ENCODE measurements around the gene ZNF280B. TPM values are rescaled to one million over a fixed set of nuclear protein-coding genes. Genes with fewer than 3 reads are reported as not detected.
"Not testable (repeated sequence)": the region's sequence is repeated elsewhere in the genome, so short reads cannot be mapped to it uniquely, and the experiment has no call there.

Gene ZNF280B
- total RNA-seq, 1 donor from 2014 or later = 1.9 TPM

- no peak for DNase-seq (ENCODE audit: low read depth)
These were observed 26.3 kb upstream of the ZNF280B start for GRCh38 chr22:22534604-22535415.

GRCh38 chr22:22533863-22534262 lies 25.3 kb upstream of the ZNF280B start:
- no peak for DNase-seq (ENCODE audit: low read depth)

GRCh38 chr22:22533417-22533816 lies 24.9 kb upstream of the ZNF280B start:
- no peak for DNase-seq (ENCODE audit: low read depth)

- not testable (repeated sequence) for DNase-seq (ENCODE audit: low read depth)
These were observed 24.1 kb upstream of the ZNF280B start for GRCh38 chr22:22532547-22533071.

- no peak for DNase-seq (ENCODE audit: low read depth)
These were observed 23.4 kb upstream of the ZNF280B start for GRCh38 chr22:22531770-22532546.

- DNase-seq (ENCODE audit: low read depth) = no peak
These were observed 20.2 kb upstream of the ZNF280B start for GRCh38 chr22:22528780-22529179.

- no peak for DNase-seq (ENCODE audit: low read depth)
These were observed 18.8 kb upstream of the ZNF280B start for GRCh38 chr22:22527312-22527711.

- DNase-seq (ENCODE audit: low read depth) = no peak
These were observed 17.8 kb upstream of the ZNF280B start for GRCh38 chr22:22526125-22526912.

- no peak for DNase-seq (ENCODE audit: low read depth)
These were observed 15.0 kb upstream of the ZNF280B start for GRCh38 chr22:22523494-22523893.

- no peak for DNase-seq (ENCODE audit: low read depth)
These were observed 13.1 kb upstream of the ZNF280B start for GRCh38 chr22:22521631-22522030.

GRCh38 chr22:22520667-22521602 lies 12.4 kb upstream of the ZNF280B start:
- no peak for DNase-seq (ENCODE audit: low read depth)

- no peak for DNase-seq (ENCODE audit: low read depth)
These were observed 11.6 kb upstream of the ZNF280B start, which contains the start of gene ZNF280A for GRCh38 chr22:22520020-22520656. Gene ZNF280A (minus strand): TSS chr22:22520270. CDS start chr22:22515630, 4,640 bp downstream.

- no peak for DNase-seq (ENCODE audit: low read depth)
These were observed 11.0 kb upstream of the ZNF280B start for GRCh38 chr22:22519591-22519990.

- DNase-seq (ENCODE audit: low read depth) = no peak
These were observed 8.4 kb upstream of the ZNF280B start for GRCh38 chr22:22516992-22517391.

GRCh38 chr22:22515890-22516289 lies 7.3 kb upstream of the ZNF280B start:
- DNase-seq (ENCODE audit: low read depth) = no peak

GRCh38 chr22:22514431-22514830 lies 5.9 kb upstream of the ZNF280B start:
- DNase-seq (ENCODE audit: low read depth) = not testable (repeated sequence)

GRCh38 chr22:22513619-22514018 lies 5.1 kb upstream of the ZNF280B start:
- no peak for DNase-seq (ENCODE audit: low read depth)

GRCh38 chr22:22512951-22513350 lies 4.4 kb upstream of the ZNF280B start:
- no peak for DNase-seq (ENCODE audit: low read depth)

- DNase-seq (ENCODE audit: low read depth) = not testable (repeated sequence)
These were observed 2.3 kb upstream of the ZNF280B start for GRCh38 chr22:22510833-22511232.

- not testable (repeated sequence) for DNase-seq (ENCODE audit: low read depth)
These were observed 1.4 kb upstream of the ZNF280B start for GRCh38 chr22:22509912-22510311.

Data from renal cortical epithelial cell (primary cell).